HG03139 (cell line): ENCODE measurements around the gene LRRC7.
"Not testable (repeated sequence)": the region's sequence is repeated elsewhere in the genome, so short reads cannot be mapped to it uniquely, and the experiment has no call there.

Source experiments
- ATAC-seq: cut with Tn5 transposase; IDR thresholded peaks from one replicate; pipeline ENCODE4 v1.9.1; 2021; ENCODE audit not compliant: unreplicated experiment

Gene LRRC7

DNA sequence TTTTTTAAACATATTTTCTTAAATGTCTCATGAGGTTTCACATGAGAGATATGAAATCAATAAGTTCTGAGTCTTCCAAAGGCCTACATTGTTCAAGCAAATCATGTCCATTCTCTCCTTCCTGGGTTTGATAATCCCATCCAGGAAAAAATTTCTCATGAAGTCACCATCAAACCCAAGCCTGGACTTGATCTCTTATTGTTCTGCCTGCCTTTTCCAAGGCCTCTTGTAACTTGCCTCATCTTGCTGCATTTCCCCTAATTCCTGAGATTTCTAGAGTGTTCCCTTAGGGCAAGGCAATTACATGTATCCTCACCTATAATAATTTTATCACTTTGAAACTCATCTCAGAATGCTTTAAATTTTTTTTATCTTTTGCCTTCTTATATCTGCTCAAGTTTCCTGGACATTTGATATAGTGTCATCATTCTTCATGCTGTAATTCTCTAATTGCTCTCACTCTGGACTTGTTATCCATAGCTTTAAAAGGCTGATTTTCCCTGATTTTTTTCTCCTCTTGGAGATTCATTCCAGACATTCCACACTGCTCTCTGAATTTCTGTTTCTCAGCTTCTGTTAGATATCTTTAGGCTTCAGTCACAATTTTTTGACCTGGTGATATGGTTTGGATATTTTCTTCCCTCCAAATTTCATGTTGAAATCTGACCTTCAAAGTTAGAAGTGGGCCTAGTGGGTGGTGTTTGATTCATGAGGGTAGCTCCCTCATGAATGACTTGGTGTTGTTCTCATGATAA, 126.4 kb downstream of the LRRC7 start:
- ATAC-seq: no peak

DNA sequence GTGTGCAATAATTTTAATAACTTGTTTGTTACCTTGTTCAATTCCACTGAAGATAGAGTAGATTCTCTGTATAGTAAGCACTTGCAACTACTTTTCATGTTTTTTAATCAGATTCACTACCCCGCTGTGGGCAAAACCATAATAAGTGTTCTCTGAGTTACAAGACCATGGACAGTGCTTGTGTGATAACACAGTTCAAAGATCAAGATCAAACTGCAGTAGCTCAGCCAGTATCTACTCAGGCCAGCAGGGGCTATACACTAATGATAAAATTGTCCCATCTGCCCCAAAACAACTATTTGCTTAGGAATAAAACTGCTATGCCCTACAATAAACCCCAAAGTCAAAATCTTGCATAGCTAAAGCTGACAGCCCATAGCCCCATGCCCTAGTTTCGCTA, 129.6 kb downstream of the LRRC7 start:
- no peak for ATAC-seq

DNA sequence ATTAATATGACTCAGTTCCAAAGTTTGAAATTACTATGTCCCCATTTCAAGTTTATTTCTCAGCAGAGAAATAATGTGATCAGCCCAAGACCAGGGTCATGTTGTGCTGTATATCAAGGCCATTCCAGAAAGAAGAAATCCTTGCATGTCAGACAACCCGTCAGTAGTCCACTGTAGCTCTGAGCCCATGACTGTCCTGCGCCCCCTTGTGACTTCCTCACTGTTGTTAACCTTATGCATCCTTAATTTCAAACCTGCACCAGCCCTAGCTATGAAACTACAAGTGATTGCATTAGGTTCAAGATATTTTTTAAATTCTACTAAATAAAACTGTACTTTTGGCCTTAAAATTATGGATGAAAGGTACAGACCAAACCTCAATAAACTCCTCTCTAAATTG, 133.0 kb downstream of the LRRC7 start:
- ATAC-seq: no peak

DNA sequence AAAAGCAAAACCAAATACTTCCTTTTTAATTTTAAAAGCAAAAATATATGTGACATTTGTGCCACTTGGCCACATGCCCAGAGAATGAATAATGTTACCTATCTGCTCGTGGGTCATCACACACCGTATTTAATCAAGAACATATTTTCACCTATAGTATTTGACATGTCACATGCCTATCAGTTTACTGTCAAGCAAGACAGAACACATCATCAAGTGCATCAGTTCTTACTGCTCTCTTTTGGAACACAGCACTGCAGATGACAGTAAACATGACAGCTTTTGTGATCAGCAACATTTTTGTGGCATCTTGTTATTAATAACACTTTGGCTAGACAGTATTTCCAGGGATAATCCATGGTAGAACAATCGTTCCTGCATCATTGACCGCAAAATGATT, 134.4 kb downstream of the LRRC7 start:
- ATAC-seq: no peak

DNA sequence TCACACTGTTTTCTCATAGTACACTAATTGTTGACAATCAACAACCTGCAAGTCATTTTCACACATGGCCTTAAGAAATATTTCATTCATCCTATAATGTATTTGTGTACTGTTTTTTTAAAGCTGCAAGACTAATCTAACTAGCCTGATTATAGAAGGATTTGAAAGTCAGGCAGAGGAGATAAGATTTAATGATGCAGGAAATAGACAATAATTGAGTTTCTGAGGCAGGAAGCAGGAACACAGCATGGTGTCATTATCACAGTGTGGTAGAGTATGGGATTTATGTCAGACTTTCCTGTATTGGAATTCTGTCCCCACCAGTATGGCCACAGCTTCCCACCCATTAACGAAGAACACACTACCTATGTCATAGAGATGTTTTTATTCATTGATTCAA, 138.8 kb downstream of the LRRC7 start:
- ATAC-seq: no peak

DNA sequence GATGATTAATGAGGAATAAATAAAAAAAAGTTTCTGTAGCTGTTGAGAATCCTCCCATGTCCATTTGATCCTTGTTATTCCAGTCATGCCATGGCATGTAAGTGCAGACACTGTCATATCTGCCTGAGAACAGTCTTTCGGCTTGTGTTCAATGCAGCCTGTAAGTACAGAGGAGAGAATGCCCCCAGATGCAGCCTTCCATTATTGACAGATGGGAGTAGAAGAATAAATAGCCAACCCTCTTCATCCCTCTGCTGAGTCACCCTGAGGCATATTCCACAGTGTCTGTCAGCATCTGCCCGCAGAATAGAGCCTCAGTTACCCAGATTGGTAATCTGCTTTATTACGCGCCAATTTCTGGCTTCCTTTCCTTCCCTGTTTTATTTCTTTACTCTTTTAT, 139.4 kb downstream of the LRRC7 start:
- no peak for ATAC-seq

DNA sequence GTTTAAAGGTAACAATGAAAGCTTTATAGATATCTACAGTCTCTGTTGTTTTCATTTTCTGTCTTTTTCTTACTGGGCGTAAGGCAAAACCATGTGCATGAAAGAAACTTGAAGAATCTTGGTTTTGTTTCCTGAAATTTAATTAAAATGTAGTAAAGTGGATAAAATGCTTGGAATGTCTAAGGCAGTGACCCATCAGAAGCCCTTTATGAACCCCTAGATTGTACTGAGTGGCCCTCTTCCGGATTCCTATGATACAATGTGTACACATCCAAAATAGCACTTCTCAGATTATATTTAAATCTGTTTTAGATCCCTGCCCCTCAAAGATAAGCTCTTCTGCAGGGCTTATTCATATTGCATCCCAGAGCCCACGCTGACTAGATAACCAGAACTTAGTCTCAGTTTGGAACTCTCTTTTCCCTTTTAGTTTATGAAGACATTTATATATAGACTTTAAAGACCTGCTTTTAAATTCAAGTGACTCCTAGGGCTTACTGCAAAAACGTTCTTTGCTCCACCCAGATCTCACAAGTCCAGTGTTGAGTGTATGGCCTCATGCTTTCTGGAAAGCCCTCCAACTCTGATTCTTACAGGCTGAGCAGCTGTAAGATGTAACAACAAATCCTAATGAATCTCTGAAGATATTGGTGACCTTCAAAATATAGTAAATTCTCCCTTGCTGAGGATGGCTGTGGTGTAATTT, 142.9 kb downstream of the LRRC7 start:
- no peak for ATAC-seq

DNA sequence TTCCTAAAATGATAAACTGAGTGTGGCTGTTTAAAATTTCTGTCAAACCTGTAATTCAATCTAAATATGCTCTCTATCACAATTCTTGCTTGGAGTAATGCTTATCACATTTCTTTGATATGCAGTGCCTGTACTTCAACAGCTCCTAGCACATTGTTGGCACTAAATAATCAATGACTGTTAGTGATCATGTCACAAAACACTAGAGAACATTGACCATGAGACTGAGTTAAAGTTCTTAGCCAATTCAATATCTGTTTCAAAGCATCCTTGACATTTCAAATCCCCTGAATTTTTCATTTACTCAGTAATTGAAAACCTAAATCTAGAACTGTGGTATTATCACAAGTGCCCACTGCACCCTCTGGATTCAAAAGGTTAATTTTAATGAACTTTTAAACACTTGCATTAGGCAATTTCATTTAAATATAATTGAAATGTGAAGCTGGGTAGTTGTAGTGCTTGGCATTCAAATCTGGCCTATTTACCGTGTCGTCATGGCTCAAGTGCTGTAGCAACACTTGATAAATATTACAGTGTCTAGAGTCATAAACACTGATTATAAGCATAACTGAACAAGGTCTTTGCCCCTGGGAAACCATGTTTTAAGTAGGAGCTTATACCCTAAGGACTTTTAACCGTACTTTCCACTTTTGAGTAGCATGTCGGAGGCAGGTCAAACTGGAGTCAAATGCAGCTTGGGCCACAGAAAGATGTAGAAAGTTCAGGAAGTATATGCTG, 143.6 kb downstream of the LRRC7 start:
- no peak for ATAC-seq

DNA sequence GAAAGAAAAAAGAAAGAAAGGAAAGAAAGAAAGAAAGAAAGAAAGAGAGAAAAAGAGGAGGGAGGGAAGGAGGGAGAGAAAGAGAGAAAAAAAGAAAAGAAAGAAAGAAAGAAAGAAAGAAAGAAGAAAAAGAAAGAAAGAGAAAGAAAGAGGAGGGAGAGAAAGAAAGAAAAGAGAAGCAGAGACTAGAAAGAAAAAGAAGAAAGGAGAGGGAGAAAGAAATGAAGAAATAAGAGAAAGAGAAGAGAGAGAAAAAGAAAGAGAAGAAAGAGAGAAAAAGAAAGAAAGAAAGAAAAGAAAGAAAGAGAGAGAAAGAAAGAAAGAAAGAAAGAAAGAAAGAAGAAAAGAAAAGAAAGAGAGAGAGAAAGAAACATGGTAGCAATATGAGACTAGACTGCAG, 150.1 kb downstream of the LRRC7 start:
- not testable (repeated sequence) for ATAC-seq

DNA sequence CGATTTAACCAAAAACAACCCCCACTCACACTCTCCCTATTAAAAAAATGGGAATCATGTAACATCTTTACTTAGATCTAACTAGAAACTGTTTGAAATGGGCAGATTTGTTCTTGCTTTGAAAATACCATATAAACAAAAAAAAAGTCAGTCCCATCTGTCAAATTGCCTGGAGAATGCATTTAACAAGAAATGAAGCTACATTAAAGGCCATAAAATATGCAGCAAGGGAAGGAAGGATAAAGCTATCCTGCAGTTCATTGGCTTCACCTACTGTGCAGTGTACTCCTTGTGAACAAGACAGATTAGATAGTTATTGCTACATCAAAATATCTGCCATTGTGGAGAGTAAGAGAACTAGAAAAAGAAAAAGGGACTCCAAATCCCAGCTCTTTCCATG, 160.5 kb downstream of the LRRC7 start:
- no peak for ATAC-seq

DNA sequence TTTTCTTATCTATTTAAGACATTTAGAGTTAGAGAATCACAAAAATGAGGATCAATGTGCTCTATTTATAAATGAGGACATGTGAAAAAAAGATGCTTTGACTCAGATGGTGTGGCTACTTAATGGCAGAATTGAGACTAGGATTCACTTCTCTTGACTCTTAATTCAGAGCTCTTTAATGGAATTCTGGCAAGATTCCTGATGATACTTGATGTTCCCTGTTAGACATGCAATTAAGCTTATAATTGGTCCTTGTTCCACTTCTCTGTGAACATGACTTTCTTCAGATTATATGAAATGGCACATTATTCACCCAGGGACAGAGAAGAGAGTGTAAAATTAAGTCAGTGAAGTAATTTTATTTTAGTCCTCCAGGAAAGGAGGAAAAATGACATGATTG, 165.3 kb downstream of the LRRC7 start:
- no peak for ATAC-seq

DNA sequence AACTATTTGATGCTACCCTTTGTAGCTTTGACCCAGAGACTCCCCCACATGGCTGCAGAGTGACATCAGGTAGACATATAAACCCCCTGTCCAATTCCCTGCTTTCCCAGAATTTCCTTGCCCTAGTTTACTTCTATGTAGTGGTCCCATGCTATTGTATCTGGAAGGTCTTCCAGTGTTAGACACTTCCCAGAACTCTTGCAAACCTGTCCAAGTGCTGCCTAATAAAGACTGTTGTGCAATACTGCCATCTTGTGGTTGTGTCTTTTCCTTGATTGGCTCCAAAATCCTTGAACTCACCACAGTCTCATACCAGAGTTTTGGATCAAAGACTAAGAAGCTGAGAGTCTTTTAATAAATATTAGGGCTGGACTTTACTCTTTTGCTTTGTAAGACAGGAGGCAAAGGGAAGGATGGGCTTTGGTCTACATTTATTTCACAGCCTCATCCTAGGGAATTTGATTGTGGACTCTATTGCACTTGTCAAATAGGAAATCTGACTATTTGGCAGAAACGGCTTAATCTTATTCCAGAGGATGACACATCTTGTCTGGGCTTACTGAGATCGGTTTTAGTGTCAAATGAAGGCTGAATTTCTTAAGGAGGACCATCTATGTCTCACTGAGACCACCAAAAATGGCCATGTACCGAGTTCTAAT, 169.9 kb downstream of the LRRC7 start:
- ATAC-seq: peak; percentile 74

DNA sequence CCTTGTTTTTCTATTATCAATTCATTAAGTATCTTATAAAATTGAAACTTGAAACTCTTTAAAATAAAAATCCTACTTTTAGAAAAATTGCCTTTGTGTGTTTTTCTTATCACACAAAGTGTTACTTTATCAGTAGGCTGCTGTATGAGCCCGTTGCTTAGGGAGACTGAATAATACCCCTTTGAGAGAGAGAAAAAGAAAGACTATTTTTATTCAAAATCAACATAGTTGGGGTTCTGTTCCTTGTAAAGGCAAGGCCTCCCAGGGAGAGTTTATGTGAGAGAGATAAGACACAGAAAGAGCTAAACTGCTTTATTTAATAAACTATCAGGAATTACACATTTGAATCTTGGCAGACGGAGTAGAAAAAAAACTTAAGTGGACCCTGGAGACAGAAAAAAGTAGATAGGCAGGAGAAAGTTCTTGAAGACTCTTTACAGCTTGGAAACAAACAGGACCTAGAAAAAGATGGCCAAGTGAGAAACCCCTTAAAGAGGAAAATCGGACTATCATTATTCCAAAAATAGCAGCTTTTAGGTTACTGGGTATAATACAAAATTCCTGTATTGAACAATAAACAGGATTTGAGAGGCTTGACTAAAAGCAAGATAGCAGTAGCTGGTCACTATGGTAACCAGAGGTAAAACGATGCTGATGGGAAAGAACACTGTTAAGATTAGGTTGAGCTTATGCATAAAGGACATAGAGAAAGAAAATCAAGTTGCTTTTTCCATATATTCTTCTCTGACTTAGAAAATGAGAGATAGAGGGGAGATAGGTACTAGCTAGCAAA, 170.9 kb downstream of the LRRC7 start:
- ATAC-seq: no peak

DNA sequence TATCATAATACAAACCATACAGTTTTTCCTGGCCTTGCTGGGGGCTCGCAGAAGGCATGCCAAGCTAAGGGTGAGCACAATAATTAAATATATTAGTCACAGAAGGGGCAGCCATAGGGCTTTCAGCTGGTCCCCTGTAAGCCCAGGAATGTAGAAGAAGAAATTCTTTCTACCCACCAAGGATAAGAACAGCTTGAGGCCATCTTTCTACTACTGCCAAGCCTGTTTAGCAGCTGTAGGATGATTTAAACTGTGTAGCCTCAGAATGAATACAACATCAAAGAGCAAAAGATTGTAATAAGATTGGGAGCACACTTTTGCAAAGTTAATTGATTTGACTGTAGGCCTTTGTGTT, 171.5 kb downstream of the LRRC7 start:
- ATAC-seq: no peak

DNA sequence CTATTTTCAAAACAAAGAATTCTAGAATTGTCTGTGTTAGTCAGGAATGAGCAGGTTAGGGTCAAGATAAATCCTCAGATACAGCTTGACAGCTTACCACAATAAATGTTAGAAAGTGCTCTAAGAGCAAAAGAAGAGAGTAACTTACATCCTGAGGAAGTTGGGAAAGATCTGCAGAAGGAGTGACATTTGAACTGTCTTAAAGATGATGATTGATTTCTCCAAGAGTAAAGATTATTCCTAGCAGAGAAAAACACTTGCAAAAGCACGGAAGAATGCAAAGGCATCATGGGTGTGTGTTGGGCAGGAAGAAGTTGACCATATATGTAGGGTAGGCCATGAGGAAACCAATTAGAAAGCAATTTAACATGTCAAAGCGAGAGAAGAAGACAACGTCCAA, 175.4 kb downstream of the LRRC7 start:
- ATAC-seq: no peak

DNA sequence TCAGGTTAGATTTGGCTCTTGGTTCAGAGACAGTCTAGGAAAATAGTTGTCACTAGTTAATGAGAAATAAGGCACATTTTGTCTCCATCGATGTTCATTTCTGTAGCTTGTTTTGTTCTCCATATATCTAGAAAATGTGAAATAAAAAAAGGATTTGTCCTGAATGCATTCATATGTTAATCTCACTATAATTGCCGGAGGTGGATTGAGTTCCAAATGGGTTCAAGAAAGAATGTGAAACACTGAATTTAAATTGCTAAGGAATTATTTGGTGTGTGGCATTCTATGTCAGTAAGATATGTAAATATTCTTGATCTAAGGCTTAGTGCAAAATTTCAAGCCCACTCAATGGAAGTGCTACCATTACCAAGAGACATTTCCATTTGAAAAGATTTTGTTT, 176.7 kb downstream of the LRRC7 start:
- no peak for ATAC-seq

DNA sequence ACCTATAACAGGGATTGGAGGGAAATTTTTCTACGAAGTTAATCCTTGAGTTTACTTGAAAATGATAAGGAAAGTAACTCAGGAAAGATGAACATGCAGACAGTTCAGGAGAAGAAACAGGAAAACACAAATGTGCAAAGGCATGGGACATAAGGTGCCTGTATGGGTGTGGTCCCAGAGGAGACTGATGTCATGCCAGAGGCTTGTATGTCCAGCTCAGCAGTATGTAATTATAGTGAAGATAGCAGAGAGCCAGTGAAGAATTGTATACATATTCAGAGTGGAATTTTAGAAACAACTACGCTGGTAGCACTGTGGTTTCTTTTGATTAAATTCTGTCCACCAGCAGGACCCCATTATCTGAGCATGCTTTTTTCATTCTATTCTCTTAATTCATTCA, 179.5 kb downstream of the LRRC7 start:
- ATAC-seq: no peak

DNA sequence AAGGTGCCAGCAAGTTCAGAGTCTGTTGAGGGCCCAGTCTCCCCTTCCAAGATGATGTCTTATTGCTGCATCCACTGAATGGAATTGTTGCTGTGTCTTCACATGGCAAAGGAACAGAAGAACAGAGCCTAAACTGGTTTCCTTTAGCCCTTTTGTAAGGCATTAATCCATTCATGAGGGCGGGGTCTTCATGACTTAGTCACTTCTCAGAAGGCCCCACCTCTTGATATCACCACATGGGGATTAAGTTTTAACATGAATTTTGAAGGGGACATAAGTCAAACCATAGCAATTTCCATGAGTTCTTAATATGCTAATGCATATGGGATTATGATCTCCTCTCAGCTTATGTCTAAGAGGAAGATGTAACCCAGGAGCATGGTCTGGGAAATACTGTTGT, 182.9 kb downstream of the LRRC7 start:
- ATAC-seq: no peak

DNA sequence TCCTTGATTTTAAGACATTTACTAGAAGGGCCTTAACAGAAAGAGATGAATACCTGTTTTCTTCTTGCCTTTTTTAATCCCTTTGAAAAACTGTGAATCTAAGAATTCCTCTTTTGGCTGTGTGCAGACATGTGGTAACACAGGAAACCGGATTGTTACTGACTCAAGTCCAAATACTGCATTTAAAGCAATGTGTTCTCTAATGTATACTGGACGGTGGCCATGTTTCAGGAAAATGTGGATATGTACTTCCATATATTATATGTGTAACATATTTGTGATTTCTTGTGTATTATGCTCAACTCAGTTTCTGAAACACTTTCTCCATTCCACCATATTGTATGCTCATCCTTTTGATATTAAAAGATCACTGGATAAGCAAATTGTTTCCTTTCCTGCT, 185.1 kb downstream of the LRRC7 start:
- ATAC-seq: no peak

DNA sequence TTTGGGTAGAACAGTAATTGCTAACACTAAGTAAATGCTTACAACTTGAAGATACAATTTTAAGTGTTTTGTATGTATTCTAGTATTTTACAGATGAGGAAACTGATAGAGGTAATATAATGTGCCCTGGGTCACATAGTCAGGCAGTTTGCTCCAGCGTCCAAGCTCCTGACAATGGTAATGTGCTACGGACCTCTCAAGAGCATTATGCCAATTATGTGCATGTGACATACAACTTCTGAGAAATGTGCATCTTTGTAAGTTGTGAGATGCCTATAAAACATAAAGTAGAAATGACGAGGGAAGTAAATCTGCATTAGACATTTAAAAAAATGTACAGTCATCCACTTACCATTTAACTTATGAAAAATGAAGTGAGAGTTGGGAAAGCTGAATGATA, 186.8 kb downstream of the LRRC7 start:
- ATAC-seq: no peak

DNA sequence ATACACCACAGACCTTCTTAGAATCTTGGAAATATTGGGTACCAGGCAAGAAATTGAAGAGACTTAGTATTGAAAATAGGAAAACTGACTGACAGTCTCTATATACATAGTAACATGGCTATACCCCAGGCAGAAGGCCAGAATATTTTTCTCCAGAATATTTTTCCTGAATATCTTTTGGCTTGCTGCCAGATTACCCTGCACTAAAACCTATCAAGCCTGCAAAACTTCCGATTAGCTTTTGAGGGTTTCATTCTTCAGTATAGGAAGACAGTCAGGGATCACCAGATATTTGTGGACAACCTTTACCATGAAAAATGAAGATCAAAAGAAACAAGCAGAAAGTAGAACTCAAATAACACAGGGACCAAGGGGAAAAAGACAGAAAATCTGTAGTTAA, 187.9 kb downstream of the LRRC7 start:
- ATAC-seq: no peak
